ENCODE measurements around the gene PXT1.

The PXT1 gene

DNA sequence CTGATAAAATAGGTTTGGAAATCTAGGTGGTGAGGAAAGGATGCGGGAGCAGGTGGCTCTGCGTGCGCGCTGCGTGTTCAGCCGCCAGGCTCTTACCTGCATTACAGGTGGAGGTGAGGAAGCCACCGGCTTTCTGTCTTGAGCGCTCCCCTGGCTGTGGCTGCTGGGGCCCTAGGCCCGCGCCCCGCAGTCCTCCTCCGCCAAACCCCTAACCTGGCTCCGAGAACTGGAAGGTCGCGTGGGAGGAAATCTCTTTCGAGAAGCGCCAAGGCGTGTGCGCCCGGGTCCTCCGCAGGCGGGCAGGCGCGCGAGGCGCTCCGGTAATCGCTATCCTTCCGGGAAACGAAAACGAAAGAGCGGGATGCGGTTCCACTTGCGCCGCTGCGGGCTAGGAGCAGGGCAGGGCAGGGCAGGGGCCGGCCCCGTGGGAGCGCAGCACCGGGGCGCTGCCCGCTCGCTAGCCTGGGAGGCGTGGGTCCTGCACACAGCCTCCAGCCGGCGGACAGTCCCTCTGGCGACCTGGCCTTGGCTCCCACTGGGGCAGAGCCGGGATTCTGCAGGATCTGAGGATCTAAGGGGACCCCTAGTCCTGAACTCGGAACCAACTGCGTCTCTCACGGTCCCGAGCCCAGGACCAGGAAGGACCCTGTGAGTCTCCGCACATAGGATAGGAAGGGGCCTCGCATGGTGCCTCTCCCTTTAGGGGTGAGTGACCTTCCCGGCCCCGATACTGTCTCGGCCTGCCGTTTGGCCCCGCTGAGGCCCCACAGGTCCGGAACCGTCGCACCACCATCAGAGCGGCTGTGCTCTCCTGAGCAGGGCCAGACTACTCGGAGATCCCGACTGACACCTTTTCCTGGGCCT is 55.0 kb downstream of the PXT1 start, which contains the start of gene ETV7:
ETV7 (minus strand) TSS at position 230 of the 864 bp plus-strand sequence; CDS start at position 102, 128 bp downstream.
- DNase-seq (ENCODE audit: low spot score) = no peak

GRCh38 chr6:36386495-36387439 is 55.9 kb downstream of the PXT1 start:
- DNase-seq (ENCODE audit: low spot score) = no peak

- no peak for DNase-seq (ENCODE audit: low spot score)
Observed at GRCh38 chr6:36384095-36384494, 58.6 kb downstream of the PXT1 start.

GRCh38 chr6:36383606-36384005 is 59.0 kb downstream of the PXT1 start:
- no peak for DNase-seq (ENCODE audit: low spot score)

DNA sequence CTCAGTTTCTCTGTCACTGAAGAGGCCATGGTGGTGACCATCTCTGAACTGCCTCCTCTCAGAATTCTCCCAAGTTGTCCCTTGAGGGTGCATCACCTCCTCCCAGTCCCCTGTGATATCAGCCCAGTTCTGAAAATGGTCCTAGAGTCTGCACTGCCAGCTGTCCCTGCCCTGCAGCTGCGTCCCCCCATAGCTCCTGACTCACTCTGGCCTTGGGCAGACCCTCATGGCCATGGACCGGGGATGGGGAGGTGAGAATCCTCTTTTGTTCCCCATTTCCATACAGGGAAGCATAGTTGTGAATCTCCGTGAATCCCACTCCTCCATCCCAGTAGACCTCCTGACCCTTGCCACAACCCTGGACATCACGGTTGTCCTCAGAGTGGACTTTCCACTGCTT is 59.7 kb downstream of the PXT1 start:
- DNase-seq (ENCODE audit: low spot score) = no peak

- DNase-seq (ENCODE audit: low spot score) = no peak
Observed at GRCh38 chr6:36381502-36382389, 60.9 kb downstream of the PXT1 start.

GRCh38 chr6:36380166-36380565 is 62.5 kb downstream of the PXT1 start:
- DNase-seq (ENCODE audit: low spot score) = no peak

DNA sequence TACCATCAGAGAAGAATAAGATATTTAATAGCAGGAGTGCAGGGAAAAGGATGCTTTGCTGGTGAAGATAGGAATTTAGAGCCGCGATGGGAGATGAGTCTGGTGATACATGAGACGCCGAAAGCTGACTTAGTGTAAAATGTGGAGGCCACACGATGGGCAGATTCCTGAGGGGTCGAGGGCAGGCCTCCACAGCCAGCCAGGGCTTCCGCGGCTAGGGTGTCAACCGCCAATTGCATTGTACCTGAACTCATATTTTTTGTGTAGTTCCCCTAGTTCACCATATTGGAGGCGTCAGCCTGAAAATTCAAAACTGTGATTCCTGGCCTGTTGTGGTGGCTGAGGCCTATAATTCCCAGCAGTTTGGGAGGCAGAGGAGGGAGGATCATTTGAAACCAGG is 63.7 kb downstream of the PXT1 start:
- no peak for DNase-seq (ENCODE audit: low spot score)

GRCh38 chr6:36378243-36378920 is 64.3 kb downstream of the PXT1 start:
- no peak for DNase-seq (ENCODE audit: low spot score)

GRCh38 chr6:36377594-36377993 is 65.1 kb downstream of the PXT1 start:
- no peak for DNase-seq (ENCODE audit: low spot score)

DNA sequence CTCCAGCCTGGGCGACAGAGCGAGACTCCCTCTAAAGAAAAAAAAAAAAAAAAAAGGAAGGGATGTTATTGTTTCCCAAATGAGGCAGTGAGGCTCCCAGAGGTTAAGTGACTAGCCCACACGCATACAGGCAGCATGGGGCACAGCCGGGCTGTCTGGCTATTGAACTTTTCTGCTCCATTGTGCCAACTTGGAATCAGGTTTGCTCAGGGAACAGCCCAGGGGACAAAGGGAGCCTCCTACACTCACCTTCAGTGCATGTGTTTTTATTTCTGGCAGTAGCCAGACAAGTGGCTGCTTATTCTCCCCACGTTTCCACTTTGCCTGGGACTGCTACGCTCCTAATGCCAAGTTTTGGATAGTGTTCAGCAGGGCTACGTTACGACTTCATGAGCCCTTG is 65.9 kb downstream of the PXT1 start:
- no peak for DNase-seq (ENCODE audit: low spot score)

- no peak for DNase-seq (ENCODE audit: low spot score)
Observed at GRCh38 chr6:36376183-36376582, 66.5 kb downstream of the PXT1 start.

GRCh38 chr6:36375644-36376155 is 67.0 kb downstream of the PXT1 start:
- no peak for DNase-seq (ENCODE audit: low spot score)

- DNase-seq (ENCODE audit: low spot score) = no peak
Observed at GRCh38 chr6:36374972-36375371, 67.7 kb downstream of the PXT1 start.

DNA sequence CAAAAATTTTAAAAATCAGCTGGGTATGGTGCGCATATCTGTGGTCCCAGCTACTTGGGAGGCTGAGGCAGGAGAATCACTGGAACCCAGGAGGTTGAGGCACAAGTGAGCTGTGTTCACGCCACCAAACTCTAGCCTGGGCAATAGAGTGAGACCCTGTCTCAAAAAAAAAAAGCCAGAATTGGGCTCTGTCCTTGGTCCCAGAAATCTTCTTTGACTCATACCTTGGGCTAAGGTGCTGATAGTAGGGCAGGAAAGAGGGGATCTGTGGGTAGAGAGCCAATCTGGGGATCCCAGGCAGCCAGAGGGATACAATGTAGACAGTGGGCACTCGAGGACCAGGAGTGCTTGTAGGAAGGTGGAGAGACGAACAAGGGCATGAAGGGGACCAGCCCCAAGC is 68.5 kb downstream of the PXT1 start:
- no peak for DNase-seq (ENCODE audit: low spot score)

GRCh38 chr6:36373368-36374019 is 69.2 kb downstream of the PXT1 start:
- no peak for DNase-seq (ENCODE audit: low spot score)

- no peak for DNase-seq (ENCODE audit: low spot score)
Observed at GRCh38 chr6:36372088-36372487, 70.6 kb downstream of the PXT1 start.

DNA sequence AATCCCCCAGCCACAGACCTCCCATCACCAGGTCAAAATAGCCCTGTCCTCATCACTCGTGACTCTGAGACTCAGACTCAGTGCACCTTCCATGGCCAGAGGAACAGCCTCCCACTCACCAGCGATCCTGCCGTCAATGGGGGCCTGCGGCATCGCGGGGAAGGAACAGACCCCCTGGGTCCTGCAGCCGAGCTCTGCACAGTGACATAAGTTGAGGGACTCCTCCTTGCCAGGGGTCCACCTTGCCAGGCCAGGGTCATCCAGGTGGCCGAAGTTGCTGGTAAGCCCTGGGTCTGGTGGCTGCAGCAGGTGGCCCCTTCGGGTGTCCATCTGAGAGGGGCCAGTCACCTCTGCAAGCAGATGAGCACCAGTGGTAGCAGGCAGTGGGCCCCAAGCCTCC is 71.4 kb downstream of the PXT1 start:
- DNase-seq (ENCODE audit: low spot score) = no peak

DNA sequence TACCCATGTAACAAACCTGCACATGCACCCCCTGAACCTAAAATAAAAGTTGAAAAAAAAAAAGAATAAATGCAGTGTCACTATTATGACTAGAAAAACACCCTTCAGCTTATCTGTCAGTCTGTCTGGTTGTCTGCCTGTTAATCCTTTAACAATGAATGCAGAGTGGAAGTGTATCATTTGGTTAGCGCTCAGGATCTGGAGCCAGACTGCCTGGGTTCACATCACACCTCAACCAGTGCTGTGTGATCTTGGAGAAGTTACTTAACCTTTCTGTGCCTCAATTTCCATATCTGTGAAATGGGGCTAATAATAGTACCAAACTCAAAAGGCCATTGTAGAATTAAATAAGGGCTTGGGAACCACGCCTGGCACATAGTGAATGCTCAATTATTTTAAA is 72.0 kb downstream of the PXT1 start:
- DNase-seq (ENCODE audit: low spot score) = no peak

All from cerebellar cortex (tissue), 1 donor.